NCI-H226 (cell line): ENCODE data around the gene CYBA.

Experiments
- DNase-seq: peaks from one replicate; pipeline ENCODE4 v3.0.0-alpha.2; 2015

CYBA gene

GRCh38 chr16:88606148-88606757, 44.6 kb downstream of the CYBA start:
- DNase-seq: no peak

GRCh38 chr16:88605186-88606147, 45.4 kb downstream of the CYBA start:
- DNase-seq: no peak

- no peak for DNase-seq
Observed at GRCh38 chr16:88602091-88602490, 48.8 kb downstream of the CYBA start.

- DNase-seq: no peak
Observed at GRCh38 chr16:88601313-88602036, 49.4 kb downstream of the CYBA start.

- no peak for DNase-seq
Observed at GRCh38 chr16:88600539-88600896, 50.3 kb downstream of the CYBA start.

GRCh38 chr16:88599825-88600538, 50.9 kb downstream of the CYBA start:
- no peak for DNase-seq

GRCh38 chr16:88599092-88599733, 51.6 kb downstream of the CYBA start:
- no peak for DNase-seq

- no peak for DNase-seq
Observed at GRCh38 chr16:88597856-88598491, 52.9 kb downstream of the CYBA start.

- no peak for DNase-seq
Observed at GRCh38 chr16:88596483-88596882, 54.4 kb downstream of the CYBA start.

GRCh38 chr16:88595921-88596320, 54.9 kb downstream of the CYBA start:
- DNase-seq: no peak

- DNase-seq: no peak
Observed at GRCh38 chr16:88595101-88595500, 55.8 kb downstream of the CYBA start.

GRCh38 chr16:88593910-88594309, 56.9 kb downstream of the CYBA start:
- DNase-seq: no peak

- no peak for DNase-seq
Observed at GRCh38 chr16:88593489-88593888, 57.4 kb downstream of the CYBA start.
